SK-N-SH (cell line): ENCODE measurements around the gene SHBG. TPM values are rescaled to one million over a fixed set of nuclear protein-coding genes. Genes with fewer than 3 reads are reported as not detected.

Source experiments
- CTCF ChIA-PET: fragments of 300-600, 350-600 bp; formaldehyde crosslinking; extraction: SDS; loops from one replicate; lab custom pipeline; 2021; lab: Yijun Ruan, JAX
- POLR2A ChIA-PET: fragments of 350-600 bp; sonication (Branson Sonifier 250); formaldehyde crosslinking; extraction: SDS; loops from one replicate; lab custom pipeline; 2020; ENCODE audit warnings: antibody characterized with exemption, inconsistent platforms; lab: Yijun Ruan, JAX
- DNase-seq: peaks from one replicate; pipeline ENCODE4 v3.0.0; 2012
- H2AFZ ChIP-seq: fragments of 200-600 bp; sonication (generic); 2 replicates; pipeline ENCODE4 v1.8.1; 2016; ENCODE audit warnings: antibody characterized with exemption, mild to moderate bottlenecking, low read depth
- H3F3A ChIP-seq: fragments of 200-600 bp; sonication (generic); replicated peaks from 2 replicates; pipeline ENCODE3; 2016; ENCODE audit warnings: antibody characterized with exemption, mild to moderate bottlenecking; ENCODE audit not compliant: insufficient read depth
- H3K27ac ChIP-seq, 2 experiments: fragments of 200-500 bp in 1 of 2; fragments of 200-600 bp in 1 of 2; sonication (Bioruptor generic) in 1 of 2; sonication (generic), shearing (Covaris generic) in 1 of 2; 2 replicates each; pipeline versions ENCODE4 v1.5.1 to v1.6.1; 2014 to 2016; ENCODE audit warnings: low read depth in 2 of 2, inconsistent platforms in 1 of 2, low read length in 1 of 2, mild to moderate bottlenecking in 1 of 2, mixed read lengths in 1 of 2
- H3K27me3 ChIP-seq: fragments of 200-600 bp; sonication (generic), shearing (Covaris generic); 2 replicates; pipeline ENCODE4 v1.6.1; 2016; ENCODE audit warnings: mixed run types; ENCODE audit not compliant: insufficient read depth
- H3K36me3 ChIP-seq, 2 experiments: fragments of 200-500 bp in 1 of 2; fragments of 200-600 bp in 1 of 2; sonication (Bioruptor generic) in 1 of 2; sonication (generic) in 1 of 2; replicated peaks in 1 of 2; 2 replicates each; pipeline versions ENCODE3 to v1.5.1; 2014 to 2016; ENCODE audit warnings: low read length in 1 of 2, mild to moderate bottlenecking in 1 of 2; ENCODE audit not compliant: insufficient read depth in 2 of 2, control insufficient read depth in 1 of 2
- H3K4me1 ChIP-seq, 2 experiments: fragments of 200-500 bp in 1 of 2; fragments of 200-600 bp in 1 of 2; sonication (Bioruptor generic) in 1 of 2; sonication (generic), shearing (Covaris generic) in 1 of 2; 2 replicates each; pipeline versions ENCODE4 v1.5.1 to v1.6.1; 2014 to 2016; ENCODE audit warnings: low read depth in 1 of 2, low read length in 1 of 2, mixed run types in 1 of 2; ENCODE audit not compliant: insufficient read depth in 2 of 2, control insufficient read depth in 1 of 2
- H3K4me2 ChIP-seq: fragments of 200-600 bp; sonication (generic), shearing (Covaris generic); 2 replicates; pipeline ENCODE4 v1.6.1; 2017; ENCODE audit warnings: mixed run types
- H3K4me3 ChIP-seq, 2 experiments: fragments of 200-500 bp in 1 of 2; fragments of 200-600 bp in 1 of 2; sonication (Bioruptor generic) in 1 of 2; sonication (generic), shearing (Covaris generic) in 1 of 2; 2 replicates each; pipeline versions ENCODE4 v1.5.1 to v1.8.1; 2014 to 2016; ENCODE audit warnings: low read depth in 2 of 2, inconsistent platforms in 1 of 2, low read length in 1 of 2, mild to moderate bottlenecking in 1 of 2, mixed read lengths in 1 of 2, moderate library complexity in 1 of 2
- H3K79me2 ChIP-seq: fragments of 200-600 bp; sonication (generic); 2 replicates; pipeline ENCODE4 v1.8.1; 2017; ENCODE audit warnings: mild to moderate bottlenecking; ENCODE audit not compliant: insufficient read depth
- H3K9ac ChIP-seq: fragments of 200-600 bp; sonication (generic); 2 replicates; pipeline ENCODE4 v1.6.1; 2017; ENCODE audit warnings: mixed run types
- H3K9me2 ChIP-seq: fragments of 200-600 bp; sonication (generic); 2 replicates; pipeline ENCODE4 v1.6.1; 2017; ENCODE audit warnings: mixed run types
- H3K9me3 ChIP-seq: fragments of 200-600 bp; sonication (generic); 2 replicates; pipeline ENCODE4 v1.6.1; 2017; ENCODE audit warnings: mixed run types, mild to moderate bottlenecking, moderate library complexity
- H4K20me1 ChIP-seq: fragments of 200-600 bp; sonication (generic); 2 replicates; pipeline ENCODE4 v1.6.1; 2017; ENCODE audit warnings: mild to moderate bottlenecking, mixed run types; ENCODE audit not compliant: insufficient read depth
- CTCF ChIP-seq: fragments of 200-600 bp; sonication (generic); IDR thresholded peaks from 2 replicates; pipeline ENCODE4 v1.6.1; 2017; ENCODE audit warnings: antibody characterized with exemption, mild to moderate bottlenecking, moderate library complexity
- EP300 ChIP-seq, 2 experiments: IDR thresholded peaks; 2 replicates each; pipeline versions ENCODE4 v1.4.0 to v1.6.1; 2012; ENCODE audit warnings: borderline replicate concordance in 1 of 2, low read depth in 1 of 2, low read length in 1 of 2
- FOSL2 ChIP-seq: IDR thresholded peaks from 2 replicates; pipeline ENCODE4 v1.4.0; 2012; ENCODE audit warnings: low read depth, mild to moderate bottlenecking, moderate library complexity, borderline replicate concordance
- GATA2 ChIP-seq: sonication (generic); formaldehyde crosslinking; IDR thresholded peaks from 2 replicates; pipeline ENCODE4 v1.5.0; 2020; ENCODE audit warnings: mild to moderate bottlenecking, missing genetic modification reagents
- NFIC ChIP-seq: IDR thresholded peaks from 2 replicates; pipeline ENCODE4 v1.4.0; 2012; ENCODE audit warnings: borderline replicate concordance
- RAD21 ChIP-seq: IDR thresholded peaks from 2 replicates; pipeline ENCODE4 v1.6.1; 2012; ENCODE audit warnings: mild to moderate bottlenecking, low read length
- RXRA ChIP-seq: IDR thresholded peaks from 2 replicates; pipeline ENCODE4 v1.4.0; 2012; ENCODE audit warnings: low read depth, mild to moderate bottlenecking, borderline replicate concordance
- SMC3 ChIP-seq: IDR thresholded peaks from 2 replicates; pipeline ENCODE4 v1.6.1; 2012; ENCODE audit warnings: low read depth, low read length, improper control_type of control experiment
- WGBS: methylation state at CpG from one replicate; pipeline ENCODE4 v1.1.6; 2017; ENCODE audit warnings: low lambda C conversion rate; 5-methylcytosine and 5-hydroxymethylcytosine counted together
- polyA plus RNA-seq, 3 experiments: library from polyadenylated mRNA; depleted of rRNA; stranded (reverse); fragments of >200 nt; gene quantifications; 2 replicates each; pipeline ENCODE4 v1.2.3, GENCODE V29; 2012

Gene SHBG
- polyA plus RNA-seq, 1 of the 3 experiments (the other 2 are of a cell fraction) = 1.1 TPM

- TF ChIP-seq FOSL2 (no peak), SMC3 (no peak), RXRA (no peak; the same call in 1 of the 2 replicates)
- TF ChIP-seq, all 33 proteins: peak for 8
Observed at GRCh38 chr17:7627250-7628121, 2.4 kb upstream of the SHBG start, which contains the start of gene SAT2 (continued).

GRCh38 chr17:7631398-7632380 lies 1.8 kb downstream of the SHBG start:
- WGBS = 77% methylated on average over 9 of the region's 11 CpGs
- ChIA-PET CTCF (interaction anchor here (0.7 to 11.8 kb wide), 12 partner anchors 10 to 291 kb away, joined by 3 to 166 read pairs (median 4); partner anchors contain the start of genes ATP1B2, DNAH2, EFNB3 and TP53), POLR2A (interaction anchor here (0.8 to 4.6 kb wide), 4 partner anchors 20 to 55 kb away, joined by 3 to 31 read pairs (median 3); partner anchors contain the start of genes ATP1B2, TP53 and WRAP53)
- Histone ChIP-seq H3K9ac (no peak overlapping the region), H2AFZ (no peak overlapping the region), H3K79me2 (peaks cover 5% of the 10 kb centered on the region; the same call in 1 of the 2 replicates), H3K4me2 (no peak overlapping the region), H4K20me1 (no peaks in the 10 kb centered on the region), H3K4me3 (no peak overlapping the region), H3K4me1 (peaks cover 0 to 14% of the 10 kb centered on the region in 2 experiments; a peak in 1 of 4 replicates), H3K27me3 (no peaks in the 10 kb centered on the region), H3K27ac (peak overlapping the region in 1 of 2 experiments; percentile 36; a peak in 2 of 4 replicates), H3K9me2 (no peaks in the 10 kb centered on the region), H3K9me3 (no peaks in the 10 kb centered on the region), H3K36me3 (no peaks in the 10 kb centered on the region), H3F3A (no peaks in the 10 kb centered on the region)
- DNase-seq = peak; percentile 62
- no peak for TF ChIP-seq NFIC
- TF ChIP-seq EP300 (IDR thresholded peaks at IDR 0.05; ENCODE audit: borderline replicate concordance in 1 of 2, low read depth in 1 of 2, low read length in 1 of 2) = 0 out of 4 replicates have a peak, but pooled peaks of 1 of the 2 experiments have one; percentile 39
- TF ChIP-seq GATA2 (CRISPR knock-in tag) = peak; percentile 56
- TF ChIP-seq CTCF = no peak
- peak; percentile 7; the same call in 1 of the 2 replicates for TF ChIP-seq RAD21
